Activated CD4-positive, alpha-beta memory T cell treated with anti-CD3 and anti-CD28 coated beads for 36 hours (primary cell): ENCODE measurements around the gene STK32C. TPM values are rescaled to one million over a fixed set of nuclear protein-coding genes. Genes with fewer than 3 reads are reported as not detected.

Source experiments
- CTCF ChIA-PET: fragments of 350-600 bp; sonication (Branson Sonifier 250); formaldehyde crosslinking; loops from one replicate; lab custom pipeline; 2021; ENCODE audit warnings: antibody characterized with exemption, inconsistent platforms; lab: Charles Lee
- POLR2A ChIA-PET: fragments of 350-600 bp; sonication (Branson Sonifier 250); formaldehyde crosslinking; loops from one replicate; lab custom pipeline; 2021; ENCODE audit warnings: antibody characterized with exemption; lab: Charles Lee
- DNase-seq: peaks from one replicate; pipeline ENCODE4 v3.0.0-alpha.2; 2020
- H3K27ac Mint-ChIP-seq: one replicate; pipeline ENCODE4 v1.8.0; 2021; ENCODE audit warnings: mixed read lengths
- H3K27me3 Mint-ChIP-seq: one replicate; pipeline ENCODE4 v1.8.0; 2021; ENCODE audit warnings: mixed read lengths
- H3K36me3 Mint-ChIP-seq: one replicate; pipeline ENCODE4 v1.8.0; 2021; ENCODE audit warnings: mixed read lengths
- H3K4me1 Mint-ChIP-seq: one replicate; pipeline ENCODE4 v1.8.0; 2021; ENCODE audit warnings: low read depth, mixed read lengths
- H3K4me3 Mint-ChIP-seq: one replicate; pipeline ENCODE4 v1.8.0; 2021; ENCODE audit warnings: mild to moderate bottlenecking, mixed read lengths
- H3K9me3 Mint-ChIP-seq: one replicate; pipeline ENCODE4 v1.8.0; 2021; ENCODE audit warnings: mixed read lengths
- intact Hi-C: fragments of 100-400 bp; cut with micrococcal nuclease; formaldehyde crosslinking; loops from one replicate; pipeline ENCODE4 v1.15.1; 2023
- total RNA-seq, 2 experiments: library from RNA; stranded (reverse); gene quantifications; one replicate each; pipeline ENCODE4 v1.2.3, GENCODE V29; 2021

STK32C gene
- total RNA-seq, 2 experiments from 2014 or later, result 14.8 to 16.1 TPM

- Mint-ChIP-seq H3K27me3 (no peaks in the 10 kb centered on the region), H3K36me3 (no peaks in the 10 kb centered on the region), H3K4me3 (no peak overlapping the region), H3K27ac (no peak overlapping the region), H3K4me1 (no peaks in the 10 kb centered on the region), H3K9me3 (no peaks in the 10 kb centered on the region)
- intact Hi-C loops, result no loop called here
- no peak for DNase-seq
- CTCF ChIA-PET, result no interaction called here
- POLR2A ChIA-PET, result no interaction called here
These were observed 112.2 kb downstream of the STK32C start for GRCh38 chr10:132195366-132196075.

- no peak overlapping the region for H3K4me3 Mint-ChIP-seq
- ChIA-PET POLR2A (no interaction called here), CTCF (no interaction called here)
- DNase-seq, result no peak
- no peaks in the 10 kb centered on the region for H3K9me3 Mint-ChIP-seq
- no peaks in the 10 kb centered on the region for H3K36me3 Mint-ChIP-seq
- no peaks in the 10 kb centered on the region for H3K4me1 Mint-ChIP-seq
- intact Hi-C loops, result no loop called here
- no peaks in the 10 kb centered on the region for H3K27me3 Mint-ChIP-seq
- H3K27ac Mint-ChIP-seq, result no peak overlapping the region
These were observed 113.0 kb downstream of the STK32C start for GRCh38 chr10:132194726-132195125.

GRCh38 chr10:132193907-132194552 lies 113.7 kb downstream of the STK32C start:
- peak; percentile 30 for DNase-seq
- CTCF ChIA-PET, result no interaction called here

GRCh38 chr10:132192991-132193665 lies 114.6 kb downstream of the STK32C start:
- peaks cover 15% of the 10 kb centered on the region for H3K27me3 Mint-ChIP-seq
- H3K36me3 Mint-ChIP-seq, result no peaks in the 10 kb centered on the region
- CTCF ChIA-PET, result no interaction called here
- no peak overlapping the region for H3K4me3 Mint-ChIP-seq
- no peak overlapping the region for H3K27ac Mint-ChIP-seq
- no peak for DNase-seq
- POLR2A ChIA-PET, result no interaction called here
- H3K9me3 Mint-ChIP-seq, result no peaks in the 10 kb centered on the region
- intact Hi-C loops, result no loop called here
- H3K4me1 Mint-ChIP-seq, result peaks cover 5% of the 10 kb centered on the region

More at GRCh38 chr10:132193907-132194552, 113.7 kb downstream of the STK32C start:
- POLR2A ChIA-PET, result no interaction called here
- Mint-ChIP-seq H3K27ac (no peak overlapping the region), H3K27me3 (peaks cover 6% of the 10 kb centered on the region), H3K4me1 (no peaks in the 10 kb centered on the region), H3K36me3 (no peaks in the 10 kb centered on the region), H3K9me3 (no peaks in the 10 kb centered on the region), H3K4me3 (no peak overlapping the region)
- intact Hi-C loops, result no loop called here

GRCh38 chr10:132192076-132192975 lies 115.4 kb downstream of the STK32C start:
- no peak for DNase-seq
- intact Hi-C loops, result no loop called here
- H3K9me3 Mint-ChIP-seq, result no peaks in the 10 kb centered on the region
- ChIA-PET POLR2A (no interaction called here), CTCF (no interaction called here)
- H3K36me3 Mint-ChIP-seq, result no peaks in the 10 kb centered on the region
- peaks cover 19% of the 10 kb centered on the region for H3K27me3 Mint-ChIP-seq
- peaks cover 5% of the 10 kb centered on the region for H3K4me1 Mint-ChIP-seq
- no peak overlapping the region for H3K27ac Mint-ChIP-seq
- H3K4me3 Mint-ChIP-seq, result no peak overlapping the region

GRCh38 chr10:132189810-132190422 lies 117.8 kb downstream of the STK32C start:
- DNase-seq, result no peak
- Mint-ChIP-seq H3K27ac (no peak overlapping the region), H3K4me3 (no peak overlapping the region), H3K27me3 (peaks cover 24% of the 10 kb centered on the region), H3K4me1 (peaks cover 6% of the 10 kb centered on the region), H3K36me3 (no peaks in the 10 kb centered on the region), H3K9me3 (no peaks in the 10 kb centered on the region)
- CTCF ChIA-PET, result no interaction called here
- POLR2A ChIA-PET, result no interaction called here
- intact Hi-C loops, result no loop called here

- H3K27ac Mint-ChIP-seq, result no peak overlapping the region
- peaks cover 28% of the 10 kb centered on the region for H3K27me3 Mint-ChIP-seq
- POLR2A ChIA-PET, result no interaction called here
- no peaks in the 10 kb centered on the region for H3K36me3 Mint-ChIP-seq
- peaks cover 9% of the 10 kb centered on the region for H3K4me1 Mint-ChIP-seq
- no peak for DNase-seq
- intact Hi-C loops, result no loop called here
- no peak overlapping the region for H3K4me3 Mint-ChIP-seq
- CTCF ChIA-PET, result no interaction called here
- H3K9me3 Mint-ChIP-seq, result no peaks in the 10 kb centered on the region
These were observed 118.7 kb downstream of the STK32C start for GRCh38 chr10:132189016-132189415.

- Mint-ChIP-seq H3K4me3 (peak overlapping the region; percentile 31), H3K4me1 (peaks cover 9% of the 10 kb centered on the region), H3K27me3 (peaks cover 33% of the 10 kb centered on the region), H3K36me3 (no peaks in the 10 kb centered on the region), H3K9me3 (no peaks in the 10 kb centered on the region), H3K27ac (no peak overlapping the region)
- DNase-seq, result no peak
- CTCF ChIA-PET, result interaction anchor here (0.7 kb wide), 1 partner anchor 257 kb away, joined by 3 read pairs; no protein-coding TSS in a partner anchor
- POLR2A ChIA-PET, result no interaction called here
- intact Hi-C loops, result no loop called here
These were observed 119.4 kb downstream of the STK32C start for GRCh38 chr10:132188331-132188730.

- H3K36me3 Mint-ChIP-seq, result no peaks in the 10 kb centered on the region
- peaks cover 9% of the 10 kb centered on the region for H3K4me1 Mint-ChIP-seq
- CTCF ChIA-PET, result interaction anchor here (0.7 kb wide), 1 partner anchor 258 kb away, joined by 3 read pairs; no protein-coding TSS in a partner anchor
- H3K27ac Mint-ChIP-seq, result no peak overlapping the region
- H3K27me3 Mint-ChIP-seq, result peaks cover 38% of the 10 kb centered on the region
- no peak for DNase-seq
- intact Hi-C loops, result no loop called here
- H3K4me3 Mint-ChIP-seq, result peak overlapping the region; percentile 31
- POLR2A ChIA-PET, result no interaction called here
- no peaks in the 10 kb centered on the region for H3K9me3 Mint-ChIP-seq
These were observed 120.2 kb downstream of the STK32C start for GRCh38 chr10:132187430-132188138.

GRCh38 chr10:132186488-132187429 lies 121.0 kb downstream of the STK32C start, which contains the start of gene DPYSL4:
TSS of gene DPYSL4 (plus strand) at chr10:132186948. CDS start at chr10:132187064, 116 bp downstream.
- intact Hi-C loops, result no loop called here
- H3K4me3 Mint-ChIP-seq, result no peak within 1 kb of the TSS
- no peaks in the 10 kb centered on the region for H3K36me3 Mint-ChIP-seq
- H3K27ac Mint-ChIP-seq, result no peak within 1 kb of the TSS
- DNase-seq, result peak; percentile 37
- CTCF ChIA-PET, result no interaction called here
- H3K4me1 Mint-ChIP-seq, result peaks cover 9% of the 10 kb centered on the region
- H3K9me3 Mint-ChIP-seq, result no peaks in the 10 kb centered on the region
- peaks cover 38% of the 10 kb centered on the region for H3K27me3 Mint-ChIP-seq
- POLR2A ChIA-PET, result no interaction called here
